ENCODE data around the gene RAB18. TPM values are rescaled to one million over a fixed set of nuclear protein-coding genes. Genes with fewer than 3 reads are reported as not detected.
"Not testable (repeated sequence)": the region's sequence is repeated elsewhere in the genome, so short reads cannot be mapped to it uniquely, and the experiment has no call there.

Gene RAB18
- 53.0 and 71.6 TPM in 2 replicates for total RNA-seq (2014; rRNA removed; shearing (Covaris generic))

GRCh38 chr10:27504007-27504807 is at the start of gene RAB18:
Gene RAB18 (plus strand): TSS chr10:27504304. CDS start chr10:27504370, 66 bp downstream.
- H3K27ac ChIP-seq: peak within 1 kb of the TSS; percentile 63
- H3K4me1 ChIP-seq (replicated peaks): peaks cover 11% of the 10 kb centered on the region
- H3K9me3 ChIP-seq (replicated peaks): no peaks in the 10 kb centered on the region
- H3K27me3 ChIP-seq (replicated peaks): no peaks in the 10 kb centered on the region
- DNase-seq (ENCODE audit: low read depth in 1 of 2, low spot score in 2 of 2): peak; percentile 95 to 98
- peaks cover 30% of the 10 kb centered on the region for H3K36me3 ChIP-seq
- H3K4me3 ChIP-seq: peak within 1 kb of the TSS; percentile 94

GRCh38 chr10:27454837-27455236 is 49.3 kb upstream of the RAB18 start:
- Histone ChIP-seq H3K4me1 (replicated peaks) (no peaks in the 10 kb centered on the region), H3K9me3 (replicated peaks) (no peaks in the 10 kb centered on the region), H3K27ac (no peak overlapping the region)

GRCh38 chr10:27457261-27457945 is 46.7 kb upstream of the RAB18 start:
- no peak for DNase-seq (ENCODE audit: low read depth in 1 of 2, low spot score in 2 of 2)
- H3K36me3 ChIP-seq: no peaks in the 10 kb centered on the region

More at GRCh38 chr10:27454837-27455236, 49.3 kb upstream of the RAB18 start:
- DNase-seq (ENCODE audit: low read depth in 1 of 2, low spot score in 2 of 2): no peak
- Histone ChIP-seq H3K4me3 (no peak overlapping the region), H3K27me3 (replicated peaks) (no peaks in the 10 kb centered on the region; the same call in 1 of the 2 replicates), H3K36me3 (no peaks in the 10 kb centered on the region)

GRCh38 chr10:27457966-27458365 is 46.1 kb upstream of the RAB18 start:
- no peaks in the 10 kb centered on the region; the same call in 1 of the 2 replicates for H3K27me3 ChIP-seq (replicated peaks)
- no peaks in the 10 kb centered on the region for H3K9me3 ChIP-seq (replicated peaks)
- no peaks in the 10 kb centered on the region for H3K4me1 ChIP-seq (replicated peaks)

More at GRCh38 chr10:27457261-27457945, 46.7 kb upstream of the RAB18 start:
- Histone ChIP-seq H3K4me1 (replicated peaks) (no peaks in the 10 kb centered on the region), H3K27me3 (replicated peaks) (no peaks in the 10 kb centered on the region; the same call in 1 of the 2 replicates), H3K27ac (no peak overlapping the region), H3K9me3 (replicated peaks) (no peaks in the 10 kb centered on the region), H3K4me3 (no peak overlapping the region)

GRCh38 chr10:27461312-27461711 is 42.8 kb upstream of the RAB18 start:
- DNase-seq (ENCODE audit: low read depth in 1 of 2, low spot score in 2 of 2): no peak
- Histone ChIP-seq H3K9me3 (replicated peaks) (no peaks in the 10 kb centered on the region), H3K4me3 (no peak overlapping the region), H3K27me3 (replicated peaks) (no peaks in the 10 kb centered on the region; the same call in 1 of the 2 replicates), H3K36me3 (no peaks in the 10 kb centered on the region), H3K4me1 (replicated peaks) (no peaks in the 10 kb centered on the region), H3K27ac (no peak overlapping the region)

More at GRCh38 chr10:27457966-27458365, 46.1 kb upstream of the RAB18 start:
- Histone ChIP-seq H3K36me3 (no peaks in the 10 kb centered on the region), H3K27ac (no peak overlapping the region), H3K4me3 (no peak overlapping the region)
- DNase-seq (ENCODE audit: low read depth in 1 of 2, low spot score in 2 of 2): no peak

GRCh38 chr10:27463961-27464360 is 40.1 kb upstream of the RAB18 start:
- no peaks in the 10 kb centered on the region for H3K36me3 ChIP-seq
- no peaks in the 10 kb centered on the region for H3K4me1 ChIP-seq (replicated peaks)
- H3K27ac ChIP-seq: no peak overlapping the region
- no peak for DNase-seq (ENCODE audit: low read depth in 1 of 2, low spot score in 2 of 2)
- H3K4me3 ChIP-seq: no peak overlapping the region
- no peaks in the 10 kb centered on the region for H3K27me3 ChIP-seq (replicated peaks)
- no peaks in the 10 kb centered on the region for H3K9me3 ChIP-seq (replicated peaks)

- Histone ChIP-seq H3K27me3 (replicated peaks) (no peaks in the 10 kb centered on the region), H3K4me3 (no peak overlapping the region), H3K36me3 (no peaks in the 10 kb centered on the region), H3K4me1 (replicated peaks) (no peaks in the 10 kb centered on the region), H3K9me3 (replicated peaks) (no peaks in the 10 kb centered on the region), H3K27ac (no peak overlapping the region)
- no peak for DNase-seq (ENCODE audit: low read depth in 1 of 2, low spot score in 2 of 2)
Observed at GRCh38 chr10:27464993-27465392, 39.1 kb upstream of the RAB18 start.

GRCh38 chr10:27465596-27465995 is 38.5 kb upstream of the RAB18 start:
- not testable (repeated sequence) for H3K4me1 ChIP-seq (replicated peaks); H3K27ac ChIP-seq; H3K27me3 ChIP-seq (replicated peaks); H3K4me3 ChIP-seq; H3K9me3 ChIP-seq (replicated peaks); DNase-seq (ENCODE audit: low read depth in 1 of 2, low spot score in 2 of 2); H3K36me3 ChIP-seq

- H3K36me3 ChIP-seq: no peaks in the 10 kb centered on the region
- no peak for DNase-seq (ENCODE audit: low read depth in 1 of 2, low spot score in 2 of 2)
- no peak overlapping the region for H3K27ac ChIP-seq
- H3K27me3 ChIP-seq (replicated peaks): peaks cover 11% of the 10 kb centered on the region; the same call in 1 of the 2 replicates
- H3K9me3 ChIP-seq (replicated peaks): no peaks in the 10 kb centered on the region
- no peak overlapping the region for H3K4me3 ChIP-seq
- no peaks in the 10 kb centered on the region for H3K4me1 ChIP-seq (replicated peaks)
Observed at GRCh38 chr10:27470885-27471284, 33.2 kb upstream of the RAB18 start.

GRCh38 chr10:27474741-27475140 is 29.4 kb upstream of the RAB18 start:
- DNase-seq (ENCODE audit: low read depth in 1 of 2, low spot score in 2 of 2): no peak
- Histone ChIP-seq H3K27me3 (replicated peaks) (peaks cover 14% of the 10 kb centered on the region; the same call in 1 of the 2 replicates), H3K4me1 (replicated peaks) (no peaks in the 10 kb centered on the region), H3K9me3 (replicated peaks) (no peaks in the 10 kb centered on the region), H3K27ac (no peak overlapping the region), H3K36me3 (no peaks in the 10 kb centered on the region), H3K4me3 (no peak overlapping the region)

GRCh38 chr10:27479016-27479415 is 25.1 kb upstream of the RAB18 start:
- Histone ChIP-seq H3K27me3 (replicated peaks) (0 out of 2 replicates have a peak, but pooled peaks cover 5% of the 10 kb centered on the region), H3K9me3 (replicated peaks) (no peaks in the 10 kb centered on the region)
- DNase-seq (ENCODE audit: low read depth in 1 of 2, low spot score in 2 of 2): no peak

GRCh38 chr10:27481486-27481885 is 22.6 kb upstream of the RAB18 start:
- Histone ChIP-seq H3K9me3 (replicated peaks) (no peaks in the 10 kb centered on the region), H3K4me3 (no peak overlapping the region), H3K27me3 (replicated peaks) (0 out of 2 replicates have a peak, but pooled peaks cover 3% of the 10 kb centered on the region), H3K4me1 (replicated peaks) (no peaks in the 10 kb centered on the region), H3K36me3 (no peaks in the 10 kb centered on the region), H3K27ac (no peak overlapping the region)
- DNase-seq (ENCODE audit: low read depth in 1 of 2, low spot score in 2 of 2): no peak

More at GRCh38 chr10:27479016-27479415, 25.1 kb upstream of the RAB18 start:
- Histone ChIP-seq H3K36me3 (no peaks in the 10 kb centered on the region), H3K4me3 (no peak overlapping the region), H3K27ac (no peak overlapping the region), H3K4me1 (replicated peaks) (no peaks in the 10 kb centered on the region)

GRCh38 chr10:27482984-27483956 is 20.8 kb upstream of the RAB18 start:
- no peak overlapping the region for H3K27ac ChIP-seq
- H3K9me3 ChIP-seq (replicated peaks): no peaks in the 10 kb centered on the region
- H3K4me1 ChIP-seq (replicated peaks): no peaks in the 10 kb centered on the region
- no peak overlapping the region for H3K4me3 ChIP-seq
- no peak for DNase-seq (ENCODE audit: low read depth in 1 of 2, low spot score in 2 of 2)
- no peaks in the 10 kb centered on the region for H3K36me3 ChIP-seq
- 0 out of 2 replicates have a peak, but pooled peaks cover 3% of the 10 kb centered on the region for H3K27me3 ChIP-seq (replicated peaks)

Measured in SJSA1 (cell line).